GM21526 (cell line): ENCODE results near the gene GAK.
"Not testable (repeated sequence)": the region's sequence is repeated elsewhere in the genome, so short reads cannot be mapped to it uniquely, and the experiment has no call there.

Experiments used
- ATAC-seq: cut with Tn5 transposase; IDR thresholded peaks from one replicate; pipeline ENCODE4 v1.9.1; 2021; ENCODE audit warnings: moderate library complexity; ENCODE audit not compliant: unreplicated experiment, low FRiP score

The GAK gene

GRCh38 chr4:931960-932712 is at the start of gene GAK, which contains the start of gene TMEM175:
Gene GAK (minus strand): TSS chr4:932316. CDS start chr4:932187, 129 bp downstream.
Gene TMEM175 (plus strand): TSS chr4:932460. CDS start chr4:947740, 15,280 bp downstream.
- peak; percentile 80 for ATAC-seq

DNA sequence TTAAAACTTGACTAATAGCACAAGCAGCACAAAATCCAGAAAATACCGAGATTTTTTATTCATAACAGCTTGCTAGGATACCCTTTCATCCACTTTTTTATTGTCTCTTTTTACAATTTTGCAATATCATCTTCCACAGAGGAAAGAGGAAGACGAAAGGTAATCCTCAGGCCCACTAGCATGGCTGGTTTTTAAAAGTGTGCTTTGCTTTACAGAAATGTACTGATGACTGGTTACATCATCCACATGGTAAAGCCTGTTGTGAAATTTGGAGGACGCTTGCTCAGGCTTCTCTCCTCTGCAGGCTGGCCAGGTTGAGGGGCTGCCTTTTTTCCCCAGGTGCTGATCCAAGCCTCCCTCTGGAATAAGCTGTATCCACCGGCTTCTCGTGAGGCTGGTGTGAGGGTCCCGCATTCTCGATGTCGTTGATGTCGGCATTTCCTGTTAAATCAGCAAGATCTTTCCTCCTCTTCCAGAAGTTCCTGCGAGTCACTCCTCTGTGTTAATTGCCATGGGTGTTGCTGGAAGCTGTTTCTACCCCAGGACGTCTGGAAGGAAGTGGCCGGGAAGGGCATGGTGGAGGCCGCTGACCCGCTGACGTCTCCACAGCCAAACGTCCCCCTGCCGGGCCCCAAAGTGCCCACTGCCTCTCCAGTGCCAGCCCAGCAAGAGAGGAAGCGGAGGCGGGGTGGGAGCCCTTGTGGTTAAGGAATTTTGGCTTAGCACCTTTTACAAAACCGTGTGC is 47.0 kb upstream of the GAK start:
- ATAC-seq = no peak

DNA sequence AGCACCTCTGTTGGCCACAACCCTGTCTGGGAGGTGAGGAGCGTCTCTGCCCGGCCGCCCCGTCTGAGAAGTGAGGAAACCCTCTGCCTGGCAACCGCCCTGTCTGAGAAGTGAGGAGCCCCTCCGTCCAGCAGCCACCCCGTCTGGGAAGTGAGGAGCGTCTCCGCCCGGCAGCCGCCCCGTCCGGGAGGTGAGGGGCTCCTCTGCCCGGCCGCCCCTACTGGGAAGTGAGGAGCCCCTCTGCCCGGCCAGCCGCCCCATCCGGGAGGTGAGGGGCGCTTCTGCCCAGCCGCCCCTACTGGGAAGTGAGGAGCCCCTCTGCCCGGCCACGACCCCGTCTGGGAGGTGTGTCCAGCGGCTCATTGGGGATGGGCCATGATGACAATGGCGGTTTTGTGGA is 43.9 kb upstream of the GAK start:
- not testable (repeated sequence) for ATAC-seq

GRCh38 chr4:974668-975067 is 42.6 kb upstream of the GAK start:
- no peak for ATAC-seq

DNA sequence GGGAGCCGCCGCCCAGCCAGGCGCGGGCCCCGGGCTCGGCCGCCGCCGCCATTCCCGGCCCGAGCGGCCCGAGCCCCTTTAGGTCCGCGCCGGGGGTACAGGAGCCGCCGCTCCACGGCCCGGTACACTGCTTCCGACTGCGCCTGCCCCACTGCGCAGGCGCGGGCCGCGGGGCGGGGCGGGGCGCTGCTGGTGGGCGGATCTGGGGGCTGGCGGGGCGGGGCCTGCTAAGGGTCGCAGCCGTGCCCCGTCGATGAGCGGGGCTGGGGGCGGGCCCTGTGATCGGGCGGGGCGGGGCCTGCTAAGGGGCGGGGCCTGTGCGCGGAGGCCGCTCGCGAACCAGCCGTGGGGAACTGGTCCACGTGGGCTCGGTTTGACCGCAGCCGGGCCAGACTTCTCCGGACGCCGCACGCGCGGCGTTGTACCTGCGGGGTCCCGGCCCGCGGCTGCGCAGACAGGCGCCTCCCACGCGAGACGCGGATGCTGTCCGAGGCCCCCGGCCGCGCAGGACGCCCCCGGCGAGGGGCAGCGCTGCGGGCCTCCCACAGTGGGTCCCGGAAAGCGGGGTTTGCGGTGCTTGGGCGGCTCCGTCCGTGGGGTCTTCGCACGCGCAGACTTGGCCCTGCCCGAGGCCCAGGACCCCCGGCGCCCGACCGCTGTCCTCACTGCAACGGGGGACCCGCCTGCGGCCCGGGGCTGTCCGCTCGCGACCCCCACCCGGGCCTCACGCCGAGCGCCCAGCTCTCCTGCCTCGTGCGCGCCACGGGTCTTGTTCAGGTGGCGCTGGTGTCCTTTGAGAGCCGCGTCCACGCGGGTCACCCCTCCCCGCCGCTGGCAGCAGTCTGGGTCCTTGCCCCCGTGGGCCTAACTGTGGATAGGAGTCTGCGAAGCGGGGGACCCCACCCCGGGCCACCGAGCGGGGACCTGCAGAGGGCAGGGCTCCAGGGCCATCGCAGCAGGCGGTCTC is 41.6 kb upstream of the GAK start, which contains the start of gene DGKQ:
TSS of gene DGKQ (minus strand) at position 139 of the 967 bp plus-strand sequence. CDS start at position 52, 87 bp downstream.
- ATAC-seq = peak; percentile 50

- peak; percentile 33 for ATAC-seq
Observed at GRCh38 chr4:972651-973424, 40.7 kb upstream of the GAK start.

DNA sequence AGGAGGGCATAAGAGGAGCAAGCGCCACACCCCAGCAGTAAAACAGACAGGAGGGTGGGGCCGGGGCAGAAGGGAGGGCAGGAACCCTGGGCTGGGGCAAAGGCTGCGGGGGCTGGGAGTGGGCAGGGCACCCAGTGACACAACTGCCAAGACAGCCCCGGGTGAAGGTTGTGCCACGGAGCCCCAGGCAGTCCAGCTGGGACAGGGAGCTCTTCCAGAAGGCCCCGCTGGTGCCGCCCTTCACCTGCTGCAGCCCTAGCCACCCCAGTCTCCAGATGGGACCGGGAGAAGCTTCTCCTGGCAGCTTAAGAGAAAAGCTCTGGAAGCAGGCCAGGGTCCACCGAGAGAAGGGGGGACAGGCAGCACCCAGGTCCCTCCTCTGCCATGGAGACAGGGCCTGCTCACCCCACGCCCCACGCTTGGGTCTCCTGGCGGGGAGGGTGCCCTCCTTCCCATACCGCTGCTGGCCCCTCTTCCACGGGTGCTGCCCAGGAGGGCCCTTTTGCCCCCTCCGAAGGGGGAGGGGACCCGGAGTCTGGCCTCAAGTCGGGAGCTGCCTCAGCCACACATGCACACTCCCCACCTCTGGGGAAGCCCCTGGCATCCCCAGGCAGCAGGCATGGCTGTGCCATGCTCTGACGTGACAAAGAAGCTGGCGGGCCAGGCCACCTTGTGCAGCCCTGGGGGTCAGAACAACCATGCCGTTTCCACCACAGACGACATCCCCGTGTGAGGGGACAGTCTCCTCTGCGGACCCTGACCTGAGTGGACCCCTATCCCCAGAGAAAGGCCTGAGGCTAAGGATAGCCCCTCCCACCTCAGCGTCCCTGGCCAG is 39.8 kb upstream of the GAK start:
- ATAC-seq = no peak

- no peak for ATAC-seq
Observed at GRCh38 chr4:970854-971520, 38.9 kb upstream of the GAK start.

- no peak for ATAC-seq
Observed at GRCh38 chr4:970046-970745, 38.1 kb upstream of the GAK start.

- no peak for ATAC-seq
Observed at GRCh38 chr4:968621-969394, 36.7 kb upstream of the GAK start.

- no peak for ATAC-seq
Observed at GRCh38 chr4:968221-968620, 36.1 kb upstream of the GAK start.

- ATAC-seq = no peak
Observed at GRCh38 chr4:967113-968104, 35.3 kb upstream of the GAK start.

DNA sequence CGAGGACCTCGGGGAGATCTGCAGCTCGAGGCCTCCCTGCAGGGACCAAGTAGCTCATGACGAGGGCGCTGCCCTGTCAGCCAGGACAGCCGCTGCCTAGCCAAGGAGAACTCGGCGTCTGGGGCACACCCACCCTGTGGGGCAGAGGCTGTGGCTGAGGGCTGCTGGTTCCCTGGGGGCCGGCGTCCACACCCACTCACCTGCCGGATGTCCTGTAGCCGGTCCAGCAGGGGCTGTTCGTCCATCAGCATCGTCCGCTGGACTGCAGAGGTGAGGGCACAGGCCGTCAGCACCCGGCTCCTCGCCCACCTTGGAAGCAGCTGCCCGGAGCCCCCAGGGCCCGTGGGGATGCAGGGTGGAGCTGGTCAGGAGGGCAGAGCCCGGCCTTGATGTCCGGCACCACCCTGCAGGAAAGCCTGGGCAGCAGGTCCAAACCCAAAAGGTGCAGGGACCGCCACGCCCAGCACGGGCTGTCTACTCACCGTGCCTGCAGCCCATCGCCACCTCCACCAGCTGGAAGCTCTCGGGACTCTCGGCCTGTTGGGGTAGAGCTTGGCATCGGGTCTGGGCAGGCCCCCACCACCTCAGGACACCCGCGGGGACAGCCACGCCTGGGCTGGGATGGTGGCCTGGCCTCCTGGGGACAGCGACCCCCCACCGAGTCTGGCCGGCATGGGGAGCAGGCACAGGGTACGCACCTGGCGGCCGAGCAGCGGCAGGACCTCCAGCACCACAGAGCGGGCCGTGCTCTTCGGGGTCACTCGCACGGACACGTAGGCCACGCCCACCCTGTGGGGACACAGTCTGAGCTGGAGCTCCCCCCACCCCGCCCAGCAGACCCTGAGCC is 34.4 kb upstream of the GAK start:
- ATAC-seq = no peak

- no peak for ATAC-seq
Observed at GRCh38 chr4:965766-966134, 33.6 kb upstream of the GAK start.
